ENCODE data around the gene SEC24B. TPM values are rescaled to one million over a fixed set of nuclear protein-coding genes. Genes with fewer than 3 reads are reported as not detected.

Gene SEC24B
- total and polyA plus RNA-seq, 8 donors, result 2.3 to 56.0 (median 13.2) TPM

- no peaks in the 10 kb centered on the region for H3K9me3 ChIP-seq
- no peak for DNase-seq
- TF ChIP-seq POLR2AphosphoS5 (IDR thresholded peaks at IDR 0.05) (no peak), POLR2A (IDR thresholded peaks at IDR 0.05) (no peak), CTCF (IDR thresholded peaks at IDR 0.05) (no peak), EP300 (IDR thresholded peaks at IDR 0.05) (no peak)
- no peak overlapping the region for H3K4me3 ChIP-seq
- no peak overlapping the region for H3K27ac ChIP-seq
- H3K27me3 ChIP-seq, result no peaks in the 10 kb centered on the region
- peaks cover 0 to 68% (median 51%) of the 10 kb centered on the region in 4 donors for H3K36me3 ChIP-seq
- 94 to 97% (median 95%) methylated on average over 1 of the region's 1 CpG for WGBS, 5 donors
- intact Hi-C loops (cut with DNase I; ENCODE audit: low total_unique reads), result no loop called here
- no peaks in the 10 kb centered on the region for H3K4me1 ChIP-seq
These were observed 111.8 kb downstream of the SEC24B start for GRCh38 chr4:109545401-109545800.

- intact Hi-C loops (cut with DNase I; ENCODE audit: low total_unique reads), result no loop called here
- H3K27ac ChIP-seq, result no peak overlapping the region
- H3K27me3 ChIP-seq, result no peaks in the 10 kb centered on the region
- no peaks in the 10 kb centered on the region for H3K4me1 ChIP-seq
- no peaks in the 10 kb centered on the region for H3K9me3 ChIP-seq
- TF ChIP-seq EP300 (IDR thresholded peaks at IDR 0.05) (no peak), CTCF (IDR thresholded peaks at IDR 0.05) (no peak), POLR2A (IDR thresholded peaks at IDR 0.05) (no peak), POLR2AphosphoS5 (IDR thresholded peaks at IDR 0.05) (no peak)
- DNase-seq, result no peak
- no peak overlapping the region for H3K4me3 ChIP-seq
- peaks cover 0 to 48% (median 36%) of the 10 kb centered on the region in 4 donors for H3K36me3 ChIP-seq
- 81 to 88% (median 85%) methylated on average over 5 of the region's 5 CpGs for WGBS, 5 donors
These were observed 113.8 kb downstream of the SEC24B start for GRCh38 chr4:109547394-109547793.

- Histone ChIP-seq H3K27me3 (no peaks in the 10 kb centered on the region), H3K4me1 (no peaks in the 10 kb centered on the region), H3K36me3 (peaks cover 0 to 35% (median 28%) of the 10 kb centered on the region in 4 donors), H3K4me3 (no peak overlapping the region), H3K9me3 (no peaks in the 10 kb centered on the region), H3K27ac (no peak overlapping the region)
- DNase-seq, result peak in 1 of 2 donors; percentile 11
- intact Hi-C loops (cut with DNase I; ENCODE audit: low total_unique reads), result no loop called here
- 72 to 92% (median 80%) methylated on average over 2 of the region's 2 CpGs for WGBS, 5 donors
- TF ChIP-seq EP300 (IDR thresholded peaks at IDR 0.05) (no peak), POLR2A (IDR thresholded peaks at IDR 0.05) (no peak), CTCF (IDR thresholded peaks at IDR 0.05) (no peak), POLR2AphosphoS5 (IDR thresholded peaks at IDR 0.05) (peak in 1 of 3 donors; percentile 18)
These were observed 115.0 kb downstream of the SEC24B start for GRCh38 chr4:109548655-109549054.

GRCh38 chr4:109552237-109552636, 118.6 kb downstream of the SEC24B start:
- Histone ChIP-seq H3K27ac (no peak overlapping the region), H3K4me1 (no peaks in the 10 kb centered on the region), H3K4me3 (no peak overlapping the region), H3K36me3 (peaks cover 0 to 11% (median 6%) of the 10 kb centered on the region in 4 donors), H3K27me3 (no peaks in the 10 kb centered on the region), H3K9me3 (no peaks in the 10 kb centered on the region)
- TF ChIP-seq POLR2A (IDR thresholded peaks at IDR 0.05) (no peak), CTCF (IDR thresholded peaks at IDR 0.05) (no peak), EP300 (IDR thresholded peaks at IDR 0.05) (no peak), POLR2AphosphoS5 (IDR thresholded peaks at IDR 0.05) (no peak)
- DNase-seq, result no peak
- intact Hi-C loops (cut with DNase I; ENCODE audit: low total_unique reads), result no loop called here
- WGBS, 5 donors, result 86 to 98% (median 93%) methylated on average over 6 of the region's 6 CpGs
